HEK293 (cell line): ENCODE data around the gene HADHA.
A peak's percentile ranks its signal among the peaks of the same experiment; 100 is the strongest.

Source experiments
- CTCF ChIA-PET: fragments of 350-600 bp; formaldehyde crosslinking; extraction: SDS; loops from one replicate; lab custom pipeline; 2021; ENCODE audit warnings: antibody characterized with exemption; lab: Yijun Ruan, JAX
- POLR2A ChIA-PET: fragments of 300-600 bp; formaldehyde crosslinking; extraction: SDS; loops from one replicate; lab custom pipeline; 2020; ENCODE audit warnings: antibody characterized with exemption, inconsistent platforms; lab: Yijun Ruan, JAX
- H3K27ac ChIP-seq: fragments of 200-500 bp; sonication (Bioruptor generic); 2 replicates; pipeline ENCODE4 v1.5.1; 2014; ENCODE audit warnings: low read depth, low read length, control low read depth, inconsistent platforms; ENCODE audit errors: extremely low read depth
- H3K36me3 ChIP-seq, 2 experiments: fragments of 200-500 bp in 1 of 2; sonication (Bioruptor generic) in 1 of 2; 1 replicate in 1 of 2; 2 replicates in 1 of 2; pipeline ENCODE4 v1.5.1; 2014 to 2017; ENCODE audit warnings: inconsistent platforms in 2 of 2, low read length in 2 of 2; ENCODE audit not compliant: control insufficient read depth in 2 of 2, insufficient read depth in 1 of 2
- H3K4me1 ChIP-seq: fragments of 200-500 bp; sonication (Bioruptor generic); 2 replicates; pipeline ENCODE4 v1.5.1; 2014; ENCODE audit warnings: mild to moderate bottlenecking, low read length, inconsistent platforms; ENCODE audit not compliant: control insufficient read depth, insufficient read depth
- H3K4me3 ChIP-seq: 2 replicates; pipeline ENCODE4 v1.5.1; 2011; ENCODE audit warnings: low read depth, mild to moderate bottlenecking, control low read depth, low read length, moderate library complexity
- H3K9me3 ChIP-seq: fragments of 200-500 bp; sonication (Bioruptor generic); 2 replicates; pipeline ENCODE4 v1.5.1; 2014; ENCODE audit warnings: low read depth, low read length, inconsistent platforms; ENCODE audit not compliant: control insufficient read depth, insufficient read depth
- BCL11B ChIP-seq: fragments of 450-650 bp; formaldehyde crosslinking; IDR thresholded peaks from 2 replicates; pipeline ENCODE4 v1.5.1; 2016; ENCODE audit warnings: low read depth, missing biosample characterization, missing genetic modification characterization
- FEZF1 ChIP-seq: fragments of 450-650 bp; formaldehyde crosslinking; IDR thresholded peaks from 2 replicates; pipeline ENCODE4 v1.5.1; 2016; ENCODE audit warnings: missing biosample characterization, missing genetic modification characterization
- GFI1B ChIP-seq: fragments of 450-650 bp; formaldehyde crosslinking; IDR thresholded peaks from 2 replicates; pipeline ENCODE4 v1.5.1; 2016; ENCODE audit warnings: missing biosample characterization, missing genetic modification characterization
- RBAK ChIP-seq: fragments of 450-650 bp; formaldehyde crosslinking; IDR thresholded peaks from 2 replicates; pipeline ENCODE4 v1.5.1; 2016; ENCODE audit warnings: missing biosample characterization, missing genetic modification characterization
- SCRT2 ChIP-seq: fragments of 450-650 bp; formaldehyde crosslinking; IDR thresholded peaks from 2 replicates; pipeline ENCODE4 v1.5.1; 2016; ENCODE audit warnings: missing biosample characterization, missing genetic modification characterization
- TCF7L2 ChIP-seq: IDR thresholded peaks from 2 replicates; pipeline ENCODE4 v1.6.1; 2011; ENCODE audit warnings: low read depth, mild to moderate bottlenecking, inconsistent platforms, low read length, moderate library complexity, borderline replicate concordance
- ZBTB17 ChIP-seq: fragments of 450-650 bp; formaldehyde crosslinking; IDR thresholded peaks from 2 replicates; pipeline ENCODE4 v1.5.1; 2016; ENCODE audit warnings: missing biosample characterization, missing genetic modification characterization
- ZNF239 ChIP-seq: fragments of 450-650 bp; formaldehyde crosslinking; IDR thresholded peaks from 2 replicates; pipeline ENCODE4 v1.5.1; 2016; ENCODE audit warnings: missing biosample characterization, missing genetic modification characterization
- ZNF433 ChIP-seq: fragments of 450-650 bp; formaldehyde crosslinking; IDR thresholded peaks from 2 replicates; pipeline ENCODE4 v1.5.1; 2016; ENCODE audit warnings: missing biosample characterization, missing genetic modification characterization, low read depth
- ZNF48 ChIP-seq: fragments of 450-650 bp; formaldehyde crosslinking; IDR thresholded peaks from 2 replicates; pipeline ENCODE4 v1.5.1; 2016; ENCODE audit warnings: missing biosample characterization, missing genetic modification characterization
- ZNF514 ChIP-seq: fragments of 450-650 bp; formaldehyde crosslinking; IDR thresholded peaks from 2 replicates; pipeline ENCODE4 v1.5.1; 2016; ENCODE audit warnings: missing biosample characterization, missing genetic modification characterization
- ZNF544 ChIP-seq: fragments of 450-650 bp; formaldehyde crosslinking; IDR thresholded peaks from 2 replicates; pipeline ENCODE4 v1.5.0; 2017; ENCODE audit warnings: missing biosample characterization, missing genetic modification characterization
- ZNF654 ChIP-seq: fragments of 450-650 bp; formaldehyde crosslinking; IDR thresholded peaks from 2 replicates; pipeline ENCODE4 v1.5.1; 2016; ENCODE audit warnings: low read depth, missing biosample characterization, missing genetic modification characterization
- ZNF768 ChIP-seq: fragments of 450-650 bp; formaldehyde crosslinking; IDR thresholded peaks from 2 replicates; pipeline ENCODE4 v1.5.1; 2018; ENCODE audit warnings: missing biosample characterization, mild to moderate bottlenecking, missing genetic modification characterization
- TF ChIP-seq, protein P1 (sequence below): fragments of 450-650 bp; formaldehyde crosslinking; conservative IDR thresholded peaks from 2 replicates; pipeline ENCODE4 v1.5.1; 2016; ENCODE audit warnings: low read depth, missing biosample characterization, missing genetic modification characterization

HADHA gene

DNA sequence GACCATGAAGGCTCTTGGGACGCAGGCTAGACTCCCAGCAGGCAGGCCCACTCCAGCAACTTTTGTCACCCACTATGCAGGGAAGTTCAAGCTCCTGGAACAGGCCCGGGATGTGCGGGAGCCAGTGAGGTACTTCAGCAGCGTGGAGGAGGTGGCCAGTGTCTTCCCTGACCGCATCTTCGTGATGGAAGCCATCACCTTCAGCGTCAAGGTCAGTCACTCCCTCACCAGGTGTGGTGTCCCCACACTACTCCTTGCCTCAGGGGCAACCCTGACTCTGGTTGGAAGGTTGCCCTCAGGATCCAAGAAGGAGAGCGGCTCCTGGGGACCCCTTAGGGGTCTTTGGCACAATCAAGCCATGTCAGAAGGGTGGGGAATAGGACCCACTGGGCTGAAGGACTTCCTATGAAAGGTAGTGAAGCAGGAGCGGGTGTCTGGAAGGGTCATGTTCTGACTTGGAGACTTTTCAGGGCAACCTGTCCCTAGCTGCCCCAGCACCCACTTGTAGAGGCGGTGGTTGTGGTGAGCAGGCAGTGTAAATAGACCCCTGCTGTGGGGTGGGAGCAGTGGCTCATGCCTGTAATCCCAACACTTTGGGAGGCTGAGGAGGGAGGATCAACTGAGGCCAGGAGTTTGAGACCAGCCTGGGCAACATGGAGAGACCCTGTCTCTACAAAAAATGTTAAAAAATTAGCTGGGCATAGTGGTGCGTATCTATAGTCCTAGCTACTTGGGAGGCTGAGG is 61.4 kb downstream of the HADHA start (continued):
- TF ChIP-seq, protein P1, sequence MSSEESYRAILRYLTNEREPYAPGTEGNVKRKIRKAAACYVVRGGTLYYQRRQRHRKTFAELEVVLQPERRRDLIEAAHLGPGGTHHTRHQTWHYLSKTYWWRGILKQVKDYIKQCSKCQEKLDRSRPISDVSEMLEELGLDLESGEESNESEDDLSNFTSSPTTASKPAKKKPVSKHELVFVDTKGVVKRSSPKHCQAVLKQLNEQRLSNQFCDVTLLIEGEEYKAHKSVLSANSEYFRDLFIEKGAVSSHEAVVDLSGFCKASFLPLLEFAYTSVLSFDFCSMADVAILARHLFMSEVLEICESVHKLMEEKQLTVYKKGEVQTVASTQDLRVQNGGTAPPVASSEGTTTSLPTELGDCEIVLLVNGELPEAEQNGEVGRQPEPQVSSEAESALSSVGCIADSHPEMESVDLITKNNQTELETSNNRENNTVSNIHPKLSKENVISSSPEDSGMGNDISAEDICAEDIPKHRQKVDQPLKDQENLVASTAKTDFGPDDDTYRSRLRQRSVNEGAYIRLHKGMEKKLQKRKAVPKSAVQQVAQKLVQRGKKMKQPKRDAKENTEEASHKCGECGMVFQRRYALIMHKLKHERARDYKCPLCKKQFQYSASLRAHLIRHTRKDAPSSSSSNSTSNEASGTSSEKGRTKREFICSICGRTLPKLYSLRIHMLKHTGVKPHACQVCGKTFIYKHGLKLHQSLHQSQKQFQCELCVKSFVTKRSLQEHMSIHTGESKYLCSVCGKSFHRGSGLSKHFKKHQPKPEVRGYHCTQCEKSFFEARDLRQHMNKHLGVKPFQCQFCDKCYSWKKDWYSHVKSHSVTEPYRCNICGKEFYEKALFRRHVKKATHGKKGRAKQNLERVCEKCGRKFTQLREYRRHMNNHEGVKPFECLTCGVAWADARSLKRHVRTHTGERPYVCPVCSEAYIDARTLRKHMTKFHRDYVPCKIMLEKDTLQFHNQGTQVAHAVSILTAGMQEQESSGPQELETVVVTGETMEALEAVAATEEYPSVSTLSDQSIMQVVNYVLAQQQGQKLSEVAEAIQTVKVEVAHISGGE, result no peak

- Histone ChIP-seq H3K9me3 (no peaks in the 10 kb centered on the region), H3K4me1 (no peaks in the 10 kb centered on the region), H3K36me3 (peaks cover 0 to 45% of the 10 kb centered on the region in 2 experiments; a peak in 1 of 3 replicates), H3K4me3 (no peak overlapping the region), H3K27ac (no peak overlapping the region)
- CTCF ChIA-PET, result no interaction called here
- POLR2A ChIA-PET, result no interaction called here
- TF ChIP-seq ZBTB17 (0 out of 2 replicates have a peak, but pooled peaks have one; percentile 23), ZNF48 (tag by site-specific recombination) (no peak)
Measured at GRCh38 chr2:26182441-26182840, 62.0 kb downstream of the HADHA start.

DNA sequence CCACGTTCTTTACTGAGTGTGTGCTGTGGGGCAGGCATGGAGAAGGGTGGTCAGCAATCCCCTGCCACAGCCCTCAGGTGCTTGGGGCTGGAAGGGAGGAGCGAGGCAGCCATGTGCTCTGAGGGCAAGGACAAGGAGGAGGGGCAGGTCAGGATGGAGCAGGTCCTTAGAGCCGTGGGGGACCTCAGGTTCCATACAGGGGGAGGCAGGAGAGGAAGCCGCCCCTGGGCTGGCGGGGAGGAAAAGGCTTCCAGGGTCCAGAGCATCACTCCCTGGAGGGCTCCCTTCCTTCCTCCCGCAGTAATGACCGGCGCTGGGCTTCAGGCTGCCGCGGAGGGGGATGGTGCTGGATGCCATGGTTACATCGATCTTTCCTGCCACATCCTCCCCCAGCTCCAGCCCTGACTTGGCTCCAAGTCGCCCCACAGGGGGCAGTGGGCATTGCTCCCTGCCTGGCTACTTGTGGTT is 65.0 kb downstream of the HADHA start:
- Histone ChIP-seq H3K4me3 (no peak overlapping the region), H3K9me3 (no peaks in the 10 kb centered on the region), H3K36me3 (peaks cover 0 to 48% of the 10 kb centered on the region in 2 experiments; a peak in 2 of 3 replicates), H3K27ac (no peak overlapping the region), H3K4me1 (no peaks in the 10 kb centered on the region; the same call in 1 of the 2 replicates)
- TF ChIP-seq GFI1B (tag by site-specific recombination) (no peak), SCRT2 (no peak), ZNF768 (tag by site-specific recombination) (no peak), TCF7L2 (no peak), ZNF544 (tag by site-specific recombination) (no peak), ZNF514 (tag by site-specific recombination) (no peak), ZNF239 (tag by site-specific recombination) (no peak), ZNF654 (tag by site-specific recombination) (no peak)
- POLR2A ChIA-PET, result no interaction called here
- CTCF ChIA-PET, result no interaction called here

- POLR2A ChIA-PET, result no interaction called here
- CTCF ChIA-PET, result interaction anchor here (0.5 kb wide), 1 partner anchor 231 kb away, joined by 5 read pairs; no protein-coding TSS in a partner anchor
- no peak overlapping the region for H3K4me3 ChIP-seq
- H3K4me1 ChIP-seq, result no peaks in the 10 kb centered on the region; the same call in 1 of the 2 replicates
- H3K27ac ChIP-seq, result no peak overlapping the region
- H3K9me3 ChIP-seq, result no peaks in the 10 kb centered on the region
- TF ChIP-seq BCL11B (tag by site-specific recombination), result no peak
- TF ChIP-seq ZNF433 (tag by site-specific recombination), result no peak
- no peak for TF ChIP-seq RBAK (tag by site-specific recombination)
- no peak for TF ChIP-seq FEZF1
- H3K36me3 ChIP-seq, result peaks cover 0 to 42% of the 10 kb centered on the region in 2 experiments; a peak in 2 of 3 replicates
Measured at GRCh38 chr2:26178746-26179436, 65.5 kb downstream of the HADHA start.
